ENCODE results near the gene SPRR2D.
"Not testable (repeated sequence)": the region's sequence is repeated elsewhere in the genome, so short reads cannot be mapped to it uniquely, and the experiment has no call there.

The SPRR2D gene

GRCh38 chr1:153040950-153041631 is at the start of gene SPRR2D:
SPRR2D (minus strand) TSS chr1:153041120; CDS start chr1:153040346, 774 bp downstream.
- Mint-ChIP-seq H3K36me3 (ENCODE audit: low read depth) (no peaks in the 10 kb centered on the region), H3K4me1 (ENCODE audit: low read depth) (no peaks in the 10 kb centered on the region), H3K27ac (no peak within 1 kb of the TSS), H3K4me3 (no peak within 1 kb of the TSS), H3K9me3 (no peaks in the 10 kb centered on the region), H3K27me3 (peaks cover 69% of the 10 kb centered on the region)

- Mint-ChIP-seq H3K27me3 (peaks cover 22% of the 10 kb centered on the region), H3K4me1 (ENCODE audit: low read depth) (no peaks in the 10 kb centered on the region), H3K36me3 (ENCODE audit: low read depth) (no peaks in the 10 kb centered on the region), H3K27ac (no peak overlapping the region), H3K9me3 (peaks cover 6% of the 10 kb centered on the region), H3K4me3 (no peak overlapping the region)
Observed at GRCh38 chr1:153087652-153088051, 46.7 kb upstream of the SPRR2D start.

GRCh38 chr1:153081736-153082135 is 40.8 kb upstream of the SPRR2D start:
- Mint-ChIP-seq H3K9me3 (peaks cover 12% of the 10 kb centered on the region), H3K27me3 (peaks cover 32% of the 10 kb centered on the region), H3K4me3 (no peak overlapping the region), H3K27ac (no peak overlapping the region), H3K36me3 (ENCODE audit: low read depth) (peaks cover 7% of the 10 kb centered on the region), H3K4me1 (ENCODE audit: low read depth) (no peaks in the 10 kb centered on the region)

GRCh38 chr1:153072806-153073726 is 32.1 kb upstream of the SPRR2D start:
- Mint-ChIP-seq H3K4me1 (ENCODE audit: low read depth) (no peaks in the 10 kb centered on the region), H3K4me3 (no peak overlapping the region), H3K27me3 (peaks cover 24% of the 10 kb centered on the region), H3K9me3 (no peaks in the 10 kb centered on the region), H3K36me3 (ENCODE audit: low read depth) (no peaks in the 10 kb centered on the region), H3K27ac (no peak overlapping the region)

- no peaks in the 10 kb centered on the region for H3K4me1 Mint-ChIP-seq (ENCODE audit: low read depth)
- H3K36me3 Mint-ChIP-seq (ENCODE audit: low read depth) = no peaks in the 10 kb centered on the region
- no peak within 1 kb of the TSS for H3K4me3 Mint-ChIP-seq
- no peaks in the 10 kb centered on the region for H3K9me3 Mint-ChIP-seq
- H3K27me3 Mint-ChIP-seq = peaks cover 22% of the 10 kb centered on the region
- H3K27ac Mint-ChIP-seq = no peak within 1 kb of the TSS
Observed at GRCh38 chr1:153071511-153071910, 30.6 kb upstream of the SPRR2D start, which contains the start of gene SPRR2B. SPRR2B (minus strand) TSS chr1:153071611; CDS start chr1:153070839, 772 bp downstream.

GRCh38 chr1:153070243-153070642 is 29.3 kb upstream of the SPRR2D start:
- H3K36me3 Mint-ChIP-seq (ENCODE audit: low read depth) = no peaks in the 10 kb centered on the region
- no peaks in the 10 kb centered on the region for H3K4me1 Mint-ChIP-seq (ENCODE audit: low read depth)
- no peak overlapping the region for H3K27ac Mint-ChIP-seq
- H3K9me3 Mint-ChIP-seq = no peaks in the 10 kb centered on the region
- no peak overlapping the region for H3K4me3 Mint-ChIP-seq
- H3K27me3 Mint-ChIP-seq = peaks cover 25% of the 10 kb centered on the region

GRCh38 chr1:153058826-153059784 is 18.2 kb upstream of the SPRR2D start:
- H3K36me3 Mint-ChIP-seq (ENCODE audit: low read depth) = no peaks in the 10 kb centered on the region
- H3K9me3 Mint-ChIP-seq = no peaks in the 10 kb centered on the region
- no peak overlapping the region for H3K27ac Mint-ChIP-seq
- H3K4me1 Mint-ChIP-seq (ENCODE audit: low read depth) = no peaks in the 10 kb centered on the region
- no peak overlapping the region for H3K4me3 Mint-ChIP-seq
- H3K27me3 Mint-ChIP-seq = peaks cover 62% of the 10 kb centered on the region

- no peaks in the 10 kb centered on the region for H3K36me3 Mint-ChIP-seq (ENCODE audit: low read depth)
- H3K9me3 Mint-ChIP-seq = no peaks in the 10 kb centered on the region
- H3K4me3 Mint-ChIP-seq = no peak overlapping the region
- H3K4me1 Mint-ChIP-seq (ENCODE audit: low read depth) = no peaks in the 10 kb centered on the region
- H3K27me3 Mint-ChIP-seq = peaks cover 66% of the 10 kb centered on the region
- no peak overlapping the region for H3K27ac Mint-ChIP-seq
Observed at GRCh38 chr1:153058154-153058553, 17.2 kb upstream of the SPRR2D start.

- no peaks in the 10 kb centered on the region for H3K36me3 Mint-ChIP-seq (ENCODE audit: low read depth)
- H3K9me3 Mint-ChIP-seq = no peaks in the 10 kb centered on the region
- no peak within 1 kb of the TSS for H3K27ac Mint-ChIP-seq
- H3K4me3 Mint-ChIP-seq = no peak within 1 kb of the TSS
- H3K27me3 Mint-ChIP-seq = peaks cover 70% of the 10 kb centered on the region
- no peaks in the 10 kb centered on the region for H3K4me1 Mint-ChIP-seq (ENCODE audit: low read depth)
Observed at GRCh38 chr1:153057375-153057774, 16.5 kb upstream of the SPRR2D start, which contains the start of gene SPRR2A. SPRR2A (minus strand) TSS chr1:153057512; CDS start chr1:153056735, 777 bp downstream.

- H3K4me1 Mint-ChIP-seq (ENCODE audit: low read depth); H3K4me3 Mint-ChIP-seq; H3K9me3 Mint-ChIP-seq; H3K36me3 Mint-ChIP-seq (ENCODE audit: low read depth); H3K27ac Mint-ChIP-seq: not testable (repeated sequence)
- H3K27me3 Mint-ChIP-seq = peaks cover 73% of the 10 kb centered on the region
Observed at GRCh38 chr1:153056111-153056510, 15.2 kb upstream of the SPRR2D start.

GRCh38 chr1:153049211-153049610 is 8.3 kb upstream of the SPRR2D start:
- no peak overlapping the region for H3K27ac Mint-ChIP-seq
- no peak overlapping the region for H3K4me3 Mint-ChIP-seq
- peaks cover 66% of the 10 kb centered on the region for H3K27me3 Mint-ChIP-seq
- no peaks in the 10 kb centered on the region for H3K36me3 Mint-ChIP-seq (ENCODE audit: low read depth)
- no peaks in the 10 kb centered on the region for H3K4me1 Mint-ChIP-seq (ENCODE audit: low read depth)
- no peaks in the 10 kb centered on the region for H3K9me3 Mint-ChIP-seq

- Mint-ChIP-seq H3K27me3 (peaks cover 37% of the 10 kb centered on the region), H3K4me1 (ENCODE audit: low read depth) (no peaks in the 10 kb centered on the region)
Observed at GRCh38 chr1:153035211-153035610, 5.7 kb downstream of the SPRR2D start.

GRCh38 chr1:153032677-153033308 is 8.1 kb downstream of the SPRR2D start:
- H3K4me1 Mint-ChIP-seq (ENCODE audit: low read depth) = no peaks in the 10 kb centered on the region
- peaks cover 38% of the 10 kb centered on the region for H3K27me3 Mint-ChIP-seq
- no peaks in the 10 kb centered on the region for H3K9me3 Mint-ChIP-seq
- H3K4me3 Mint-ChIP-seq = no peak overlapping the region
- H3K36me3 Mint-ChIP-seq (ENCODE audit: low read depth) = no peaks in the 10 kb centered on the region
- no peak overlapping the region for H3K27ac Mint-ChIP-seq

More at GRCh38 chr1:153035211-153035610, 5.7 kb downstream of the SPRR2D start:
- H3K9me3 Mint-ChIP-seq = no peaks in the 10 kb centered on the region
- H3K36me3 Mint-ChIP-seq (ENCODE audit: low read depth) = no peaks in the 10 kb centered on the region
- no peak overlapping the region for H3K27ac Mint-ChIP-seq
- no peak overlapping the region for H3K4me3 Mint-ChIP-seq

GRCh38 chr1:153032073-153032472 is 8.8 kb downstream of the SPRR2D start:
- no peaks in the 10 kb centered on the region for H3K9me3 Mint-ChIP-seq
- H3K4me3 Mint-ChIP-seq = no peak overlapping the region
- peaks cover 33% of the 10 kb centered on the region for H3K27me3 Mint-ChIP-seq
- H3K27ac Mint-ChIP-seq = no peak overlapping the region
- no peaks in the 10 kb centered on the region for H3K36me3 Mint-ChIP-seq (ENCODE audit: low read depth)
- H3K4me1 Mint-ChIP-seq (ENCODE audit: low read depth) = no peaks in the 10 kb centered on the region

All from stimulated activated naive CD8-positive, alpha-beta T cell treated with anti-CD3 and anti-CD28 coated beads, Interleukin-15, Interleukin-2, amounts not matched to agents 100 ng/mL and 50 ng/mL, for 24 hours (primary cell).